H9 (cell line): ENCODE data around the gene MPP7. TPM values are rescaled to one million over a fixed set of nuclear protein-coding genes. Genes with fewer than 3 reads are reported as not detected.

ENCODE experiments used
- DNase-seq: peaks from one replicate; pipeline ENCODE4 v3.0.0-alpha.2; 2017
- H2AFZ ChIP-seq: one replicate; pipeline ENCODE4 v1.6.1; 2013; ENCODE audit warnings: mild to moderate bottlenecking, low read length, control low read depth, moderate library complexity
- H2AK5ac ChIP-seq: 2 replicates; pipeline ENCODE4 v1.6.1; 2013; ENCODE audit warnings: low read length, control low read depth, mixed read lengths; ENCODE audit not compliant: insufficient read length
- H2BK120ac ChIP-seq: one replicate; pipeline ENCODE4 v1.6.1; 2013; ENCODE audit warnings: low read depth, mild to moderate bottlenecking, low read length, control low read depth, inconsistent platforms; ENCODE audit not compliant: poor library complexity, severe bottlenecking
- H2BK12ac ChIP-seq: 2 replicates; pipeline ENCODE4 v1.6.1; 2013; ENCODE audit warnings: low read length, control low read depth, mixed read lengths, low read depth; ENCODE audit not compliant: insufficient read length
- H2BK15ac ChIP-seq: 2 replicates; pipeline ENCODE4 v1.6.1; 2013; ENCODE audit warnings: low read depth, low read length, control low read depth
- H2BK20ac ChIP-seq: one replicate; pipeline ENCODE4 v1.6.1; 2013; ENCODE audit warnings: low read depth, mild to moderate bottlenecking, low read length, control low read depth, inconsistent platforms; ENCODE audit not compliant: poor library complexity, severe bottlenecking
- H2BK5ac ChIP-seq: 2 replicates; pipeline ENCODE4 v1.6.1; 2013; ENCODE audit warnings: low read length, control low read depth, mixed read lengths; ENCODE audit not compliant: insufficient read length
- H3K14ac ChIP-seq: 2 replicates; pipeline ENCODE4 v1.6.1; 2013; ENCODE audit warnings: low read length, control low read depth; ENCODE audit not compliant: insufficient read depth
- H3K18ac ChIP-seq: 2 replicates; pipeline ENCODE4 v1.6.1; 2013; ENCODE audit warnings: low read depth, mild to moderate bottlenecking, mixed read lengths, low read length, control low read depth; ENCODE audit not compliant: insufficient read length
- H3K23ac ChIP-seq: 2 replicates; pipeline ENCODE4 v1.6.1; 2013; ENCODE audit warnings: low read length, control low read depth, mixed read lengths, low read depth; ENCODE audit not compliant: insufficient read length
- H3K23me2 ChIP-seq: 2 replicates; pipeline ENCODE4 v1.6.1; 2013; ENCODE audit warnings: low read depth, mild to moderate bottlenecking, mixed read lengths, low read length, control low read depth; ENCODE audit not compliant: insufficient read length, poor library complexity, severe bottlenecking
- H3K27ac ChIP-seq: 2 replicates; pipeline ENCODE4 v1.5.1; 2013; ENCODE audit warnings: low read length, control low read depth, mixed read lengths, low read depth; ENCODE audit not compliant: insufficient read length
- H3K27me3 ChIP-seq: 2 replicates; pipeline ENCODE4 v1.6.1; 2013; ENCODE audit warnings: low read length, control low read depth, inconsistent platforms; ENCODE audit not compliant: insufficient read depth
- H3K4ac ChIP-seq: 2 replicates; pipeline ENCODE4 v1.6.1; 2013; ENCODE audit warnings: low read depth, mild to moderate bottlenecking, control low read depth, inconsistent platforms, low read length, moderate library complexity
- H3K4me1 ChIP-seq: 2 replicates; pipeline ENCODE4 v1.6.1; 2013; ENCODE audit warnings: low read length, control low read depth, inconsistent platforms; ENCODE audit not compliant: insufficient read depth
- H3K4me2 ChIP-seq: 2 replicates; pipeline ENCODE4 v1.6.1; 2013; ENCODE audit warnings: low read length, control low read depth, mixed read lengths; ENCODE audit not compliant: insufficient read length, insufficient read depth
- H3K56ac ChIP-seq: 2 replicates; pipeline ENCODE4 v1.6.1; 2013; ENCODE audit warnings: low read depth, mild to moderate bottlenecking, mixed read lengths, low read length, control low read depth; ENCODE audit not compliant: insufficient read length
- H3K79me1 ChIP-seq: 2 replicates; pipeline ENCODE4 v1.6.1; 2013; ENCODE audit warnings: low read depth, mild to moderate bottlenecking, moderate library complexity, low read length, control low read depth, inconsistent platforms; ENCODE audit not compliant: insufficient read depth, poor library complexity, severe bottlenecking
- H3K79me2 ChIP-seq: 2 replicates; pipeline ENCODE4 v1.6.1; 2013; ENCODE audit warnings: low read length, control low read depth, inconsistent platforms; ENCODE audit not compliant: insufficient read depth
- H3K9ac ChIP-seq: 2 replicates; pipeline ENCODE4 v1.6.1; 2013; ENCODE audit warnings: low read length, control low read depth, mixed read lengths; ENCODE audit not compliant: insufficient read length; ENCODE audit errors: extremely low read depth
- H3K9me3 ChIP-seq: one replicate; pipeline ENCODE4 v1.6.1; 2013; ENCODE audit warnings: low read depth, low read length, inconsistent platforms; ENCODE audit not compliant: control insufficient read depth
- H3T11ph ChIP-seq: one replicate; pipeline ENCODE4 v1.6.1; 2013; ENCODE audit warnings: mild to moderate bottlenecking, low read length, control low read depth, inconsistent platforms
- H4K20me1 ChIP-seq: one replicate; pipeline ENCODE4 v1.6.1; 2013; ENCODE audit not compliant: control insufficient read depth, insufficient read length, insufficient read depth
- H4K5ac ChIP-seq: 2 replicates; pipeline ENCODE4 v1.6.1; 2013; ENCODE audit warnings: low read depth, mild to moderate bottlenecking, mixed read lengths, low read length, control low read depth; ENCODE audit not compliant: insufficient read length
- H4K8ac ChIP-seq: replicated peaks from 2 replicates; pipeline ENCODE4 v1.6.1; 2013; ENCODE audit warnings: low read length, control low read depth, mixed read lengths, low read depth; ENCODE audit not compliant: insufficient read length
- H4K91ac ChIP-seq: 2 replicates; pipeline ENCODE4 v1.6.1; 2013; ENCODE audit warnings: low read depth, mild to moderate bottlenecking, moderate library complexity, mixed read lengths, low read length, control low read depth; ENCODE audit not compliant: insufficient read length
- H3K27ac Mint-ChIP-seq, 3 experiments: 2 replicates in 2 of 3; 3 replicates in 1 of 3; pipeline ENCODE4 v1.8.0; 2020 to 2021; ENCODE audit warnings: mixed read lengths in 3 of 3, mild to moderate bottlenecking in 1 of 3, moderate library complexity in 1 of 3
- H3K27me3 Mint-ChIP-seq: 2 replicates; pipeline ENCODE4 v1.8.0; 2021; ENCODE audit warnings: low read depth, mild to moderate bottlenecking, moderate library complexity, mixed read lengths
- H3K36me3 Mint-ChIP-seq, 3 experiments: 2 replicates in 2 of 3; 3 replicates in 1 of 3; pipeline ENCODE4 v1.8.0; 2020 to 2021; ENCODE audit warnings: low read depth in 3 of 3, mixed read lengths in 3 of 3; ENCODE audit not compliant: insufficient read depth in 1 of 3
- H3K4me1 Mint-ChIP-seq, 2 experiments: 2 replicates each; pipeline ENCODE4 v1.8.0; 2020; ENCODE audit warnings: mixed read lengths in 2 of 2
- H3K4me3 Mint-ChIP-seq, 2 experiments: 2 replicates in 1 of 2; 3 replicates in 1 of 2; pipeline ENCODE4 v1.8.0; 2020 to 2021; ENCODE audit warnings: mild to moderate bottlenecking in 2 of 2, mixed read lengths in 2 of 2, moderate library complexity in 1 of 2
- H3K9me3 Mint-ChIP-seq, 2 experiments: 2 replicates in 1 of 2; 3 replicates in 1 of 2; pipeline ENCODE4 v1.8.0; 2020; ENCODE audit warnings: mild to moderate bottlenecking in 2 of 2, mixed read lengths in 2 of 2, moderate library complexity in 1 of 2
- CTCF ChIP-seq: fragments of 200-600 bp; sonication (generic); conservative IDR thresholded peaks from 3 replicates; pipeline ENCODE4 v1.8.0; 2021; ENCODE audit warnings: antibody characterized with exemption, mild to moderate bottlenecking
- WGBS: extraction: QIAGEN DNeasy Blood & Tissue Kit; methylation state at CpG from one replicate; pipeline ENCODE4 v1.1.7; 2013; ENCODE audit warnings: missing lambda C conversion rate, low lambda C conversion rate, mixed read lengths; ENCODE audit not compliant: insufficient read length; ENCODE audit errors: extremely low coverage; 5-methylcytosine and 5-hydroxymethylcytosine counted together
- total RNA-seq: library from RNA; stranded (reverse); gene quantifications from 2 replicates; pipeline ENCODE4 v1.2.1, GENCODE V29; 2021

MPP7 gene
- total RNA-seq, 1 experiment from 2014 or later, result 6.9 TPM

DNA sequence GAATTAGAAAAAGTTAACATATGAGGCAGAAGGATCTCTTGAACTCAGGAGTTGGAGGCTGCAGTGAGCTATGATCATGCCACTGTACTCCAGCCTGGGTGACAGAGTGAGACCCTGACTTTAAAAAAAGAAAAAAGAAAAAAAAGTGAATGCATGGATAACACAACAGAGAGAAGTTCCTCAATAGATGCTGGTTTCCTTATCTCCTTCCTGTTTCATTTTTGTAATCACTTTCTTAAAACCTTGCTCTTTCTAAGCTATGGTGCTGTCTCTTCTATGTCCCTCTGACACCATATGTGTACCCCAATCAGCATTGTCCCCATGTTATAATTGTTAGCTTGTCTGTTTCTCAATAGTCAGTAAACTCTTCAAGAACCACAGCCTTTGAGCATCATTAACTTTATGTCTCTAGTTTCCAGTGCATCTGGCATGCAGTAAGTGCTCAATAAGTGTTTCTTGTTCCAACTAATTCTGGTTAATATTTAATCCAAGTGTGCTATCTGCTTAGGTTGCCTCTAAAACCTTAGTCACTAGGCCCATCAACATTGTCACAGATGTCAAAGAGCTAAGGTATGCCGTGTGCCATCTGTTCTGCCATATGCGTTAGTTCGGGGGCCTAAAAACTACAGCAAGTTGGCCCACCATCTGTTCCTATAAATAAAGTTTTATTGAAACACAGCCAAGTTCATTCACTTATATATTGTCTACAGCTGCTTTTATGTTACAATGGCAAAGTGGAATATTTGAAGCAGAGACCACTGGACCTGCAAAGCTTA is 36.2 kb downstream of the MPP7 start:
- Histone ChIP-seq H3K27ac (no peak overlapping the region), H2AFZ (no peak overlapping the region), H3K9me3 (no peaks in the 10 kb centered on the region), H3K18ac (no peak overlapping the region), H3K23me2 (no peaks in the 10 kb centered on the region), H2AK5ac (no peak overlapping the region), H4K5ac (no peak overlapping the region), H4K20me1 (no peaks in the 10 kb centered on the region), H3K56ac (no peak overlapping the region), H2BK120ac (no peak overlapping the region), H2BK5ac (no peak overlapping the region), H3K4me1 (no peaks in the 10 kb centered on the region), H2BK15ac (no peak overlapping the region), H3K4ac (no peak overlapping the region), H3K79me2 (no peaks in the 10 kb centered on the region), H3K79me1 (no peaks in the 10 kb centered on the region), H3K4me2 (no peak overlapping the region), H3K14ac (no peak overlapping the region), H4K91ac (no peak overlapping the region), H2BK20ac (no peak overlapping the region), H4K8ac (no peak overlapping the region), H3K9ac (no peak overlapping the region), H3K27me3 (no peaks in the 10 kb centered on the region), H3K23ac (no peak overlapping the region), H3T11ph (no peak overlapping the region), H2BK12ac (no peak overlapping the region)
- no CpG with 5 or more reads among the region's 3 CpGs for WGBS
- H3K27me3 Mint-ChIP-seq, result no peaks in the 10 kb centered on the region; the same call in 1 of the 2 replicates
- no peaks in the 10 kb centered on the region for H3K36me3 Mint-ChIP-seq
- H3K4me1 Mint-ChIP-seq, result peaks cover 4 to 12% of the 10 kb centered on the region in 2 experiments; a peak in 3 of 4 replicates
- DNase-seq, result no peak
- no peak overlapping the region for H3K4me3 Mint-ChIP-seq
- no peak for TF ChIP-seq CTCF
- no peak overlapping the region for H3K27ac Mint-ChIP-seq
- H3K9me3 Mint-ChIP-seq, result no peaks in the 10 kb centered on the region
